ENCODE measurements around the gene NFATC3.
"Not testable (repeated sequence)": the region's sequence is repeated elsewhere in the genome, so short reads cannot be mapped to it uniquely, and the experiment has no call there.

NFATC3 gene

GRCh38 chr16:68089067-68089466 lies 3.9 kb downstream of the NFATC3 start:
- no peak for DNase-seq (ENCODE audit: low spot score in 2 of 2)
- peaks cover 42% of the 10 kb centered on the region for H3K4me1 Mint-ChIP-seq
- peak overlapping the region; percentile 4 for H3K27ac Mint-ChIP-seq
- no peaks in the 10 kb centered on the region for H3K9me3 Mint-ChIP-seq
- ATAC-seq (ENCODE audit: low read depth), result no peak
- H3K36me3 Mint-ChIP-seq, result no peaks in the 10 kb centered on the region
- peak overlapping the region; percentile 56 for H3K4me3 Mint-ChIP-seq
- no peaks in the 10 kb centered on the region for H3K27me3 Mint-ChIP-seq

- H3K9me3 Mint-ChIP-seq, result no peaks in the 10 kb centered on the region
- DNase-seq (ENCODE audit: low spot score in 2 of 2), result no peak
- no peak for ATAC-seq (ENCODE audit: low read depth)
- H3K27me3 Mint-ChIP-seq, result no peaks in the 10 kb centered on the region
- H3K36me3 Mint-ChIP-seq, result no peaks in the 10 kb centered on the region
- peaks cover 46% of the 10 kb centered on the region for H3K4me1 Mint-ChIP-seq
- peak overlapping the region; percentile 90 for H3K27ac Mint-ChIP-seq
- peak overlapping the region; percentile 85 for H3K4me3 Mint-ChIP-seq
Observed at GRCh38 chr16:68090130-68090529, 5.0 kb downstream of the NFATC3 start.

GRCh38 chr16:68090533-68090932 lies 5.4 kb downstream of the NFATC3 start:
- Mint-ChIP-seq H3K27ac (peak overlapping the region; percentile 90), H3K4me1 (peaks cover 47% of the 10 kb centered on the region), H3K36me3 (no peaks in the 10 kb centered on the region), H3K4me3 (peak overlapping the region; percentile 85), H3K27me3 (no peaks in the 10 kb centered on the region), H3K9me3 (no peaks in the 10 kb centered on the region)
- DNase-seq (ENCODE audit: low spot score in 2 of 2) (no peak), ATAC-seq (ENCODE audit: low read depth) (peak; percentile 35)

GRCh38 chr16:68091380-68092261 lies 6.5 kb downstream of the NFATC3 start:
- peaks cover 49% of the 10 kb centered on the region for H3K4me1 Mint-ChIP-seq
- no peak overlapping the region for H3K27ac Mint-ChIP-seq
- peak overlapping the region; percentile 60 for H3K4me3 Mint-ChIP-seq

GRCh38 chr16:68092275-68092674 lies 7.1 kb downstream of the NFATC3 start:
- not testable (repeated sequence) for H3K27me3 Mint-ChIP-seq; DNase-seq (ENCODE audit: low spot score in 2 of 2); ATAC-seq (ENCODE audit: low read depth); H3K27ac Mint-ChIP-seq; H3K9me3 Mint-ChIP-seq; H3K36me3 Mint-ChIP-seq
- Mint-ChIP-seq H3K4me1 (peaks cover 52% of the 10 kb centered on the region), H3K4me3 (peak overlapping the region; percentile 60)

More at GRCh38 chr16:68091380-68092261, 6.5 kb downstream of the NFATC3 start:
- no peaks in the 10 kb centered on the region for H3K27me3 Mint-ChIP-seq
- DNase-seq (ENCODE audit: low spot score in 2 of 2) (no peak), ATAC-seq (ENCODE audit: low read depth) (no peak)
- H3K9me3 Mint-ChIP-seq, result no peaks in the 10 kb centered on the region
- H3K36me3 Mint-ChIP-seq, result no peaks in the 10 kb centered on the region

GRCh38 chr16:68093816-68094613 lies 8.8 kb downstream of the NFATC3 start:
- H3K27me3 Mint-ChIP-seq, result no peaks in the 10 kb centered on the region
- no peak overlapping the region for H3K27ac Mint-ChIP-seq
- H3K4me1 Mint-ChIP-seq, result peaks cover 47% of the 10 kb centered on the region
- ATAC-seq (ENCODE audit: low read depth) (peak; percentile 72), DNase-seq (ENCODE audit: low spot score in 2 of 2) (no peak)
- no peak overlapping the region for H3K4me3 Mint-ChIP-seq
- no peaks in the 10 kb centered on the region for H3K9me3 Mint-ChIP-seq
- H3K36me3 Mint-ChIP-seq, result peaks cover 2% of the 10 kb centered on the region

GRCh38 chr16:68094614-68094934 lies 9.4 kb downstream of the NFATC3 start:
- no peaks in the 10 kb centered on the region for H3K27me3 Mint-ChIP-seq
- DNase-seq (ENCODE audit: low spot score in 2 of 2), result no peak
- no peak overlapping the region for H3K27ac Mint-ChIP-seq
- H3K36me3 Mint-ChIP-seq, result peaks cover 2% of the 10 kb centered on the region
- no peak overlapping the region for H3K4me3 Mint-ChIP-seq
- peaks cover 45% of the 10 kb centered on the region for H3K4me1 Mint-ChIP-seq
- ATAC-seq (ENCODE audit: low read depth), result no peak
- H3K9me3 Mint-ChIP-seq, result no peaks in the 10 kb centered on the region

- Mint-ChIP-seq H3K27ac (no peak overlapping the region), H3K4me1 (peaks cover 41% of the 10 kb centered on the region), H3K4me3 (no peak overlapping the region), H3K36me3 (peaks cover 4% of the 10 kb centered on the region), H3K9me3 (no peaks in the 10 kb centered on the region), H3K27me3 (no peaks in the 10 kb centered on the region)
- ATAC-seq (ENCODE audit: low read depth) (no peak), DNase-seq (ENCODE audit: low spot score in 2 of 2) (no peak)
Observed at GRCh38 chr16:68096491-68096890, 11.3 kb downstream of the NFATC3 start.

- Mint-ChIP-seq H3K4me1 (peaks cover 40% of the 10 kb centered on the region), H3K27me3 (no peaks in the 10 kb centered on the region), H3K9me3 (no peaks in the 10 kb centered on the region), H3K36me3 (peaks cover 4% of the 10 kb centered on the region), H3K4me3 (no peak overlapping the region), H3K27ac (no peak overlapping the region)
- DNase-seq (ENCODE audit: low spot score in 2 of 2) (no peak), ATAC-seq (ENCODE audit: low read depth) (no peak)
Observed at GRCh38 chr16:68097088-68097487, 11.9 kb downstream of the NFATC3 start.

GRCh38 chr16:68097895-68098294 lies 12.7 kb downstream of the NFATC3 start:
- Mint-ChIP-seq H3K27ac (no peak overlapping the region), H3K9me3 (peaks cover 3% of the 10 kb centered on the region), H3K4me3 (no peak overlapping the region), H3K27me3 (no peaks in the 10 kb centered on the region), H3K4me1 (peaks cover 44% of the 10 kb centered on the region), H3K36me3 (peaks cover 10% of the 10 kb centered on the region)
- DNase-seq (ENCODE audit: low spot score in 2 of 2) (no peak), ATAC-seq (ENCODE audit: low read depth) (no peak)

- ATAC-seq (ENCODE audit: low read depth) (no peak), DNase-seq (ENCODE audit: low spot score in 2 of 2) (no peak)
- peaks cover 6% of the 10 kb centered on the region for H3K9me3 Mint-ChIP-seq
- peak overlapping the region; percentile 50 for H3K27ac Mint-ChIP-seq
- peaks cover 38% of the 10 kb centered on the region for H3K4me1 Mint-ChIP-seq
- no peaks in the 10 kb centered on the region for H3K27me3 Mint-ChIP-seq
- peaks cover 16% of the 10 kb centered on the region for H3K36me3 Mint-ChIP-seq
- no peak overlapping the region for H3K4me3 Mint-ChIP-seq
Observed at GRCh38 chr16:68100488-68100887, 15.3 kb downstream of the NFATC3 start.

GRCh38 chr16:68105611-68106010 lies 20.4 kb downstream of the NFATC3 start:
- no peak overlapping the region for H3K4me3 Mint-ChIP-seq
- DNase-seq (ENCODE audit: low spot score in 2 of 2) (no peak), ATAC-seq (ENCODE audit: low read depth) (no peak)
- H3K36me3 Mint-ChIP-seq, result peaks cover 37% of the 10 kb centered on the region
- no peak overlapping the region for H3K27ac Mint-ChIP-seq
- H3K9me3 Mint-ChIP-seq, result peaks cover 20% of the 10 kb centered on the region
- no peaks in the 10 kb centered on the region for H3K27me3 Mint-ChIP-seq
- H3K4me1 Mint-ChIP-seq, result peaks cover 50% of the 10 kb centered on the region

GRCh38 chr16:68107230-68107928 lies 22.2 kb downstream of the NFATC3 start:
- not testable (repeated sequence) for H3K4me3 Mint-ChIP-seq; ATAC-seq (ENCODE audit: low read depth); DNase-seq (ENCODE audit: low spot score in 2 of 2); H3K27ac Mint-ChIP-seq; H3K27me3 Mint-ChIP-seq
- Mint-ChIP-seq H3K4me1 (peaks cover 51% of the 10 kb centered on the region), H3K36me3 (peaks cover 48% of the 10 kb centered on the region), H3K9me3 (peaks cover 28% of the 10 kb centered on the region)

- DNase-seq (ENCODE audit: low spot score in 2 of 2); ATAC-seq (ENCODE audit: low read depth); H3K27me3 Mint-ChIP-seq; H3K4me3 Mint-ChIP-seq; H3K27ac Mint-ChIP-seq: not testable (repeated sequence)
- Mint-ChIP-seq H3K36me3 (peaks cover 46% of the 10 kb centered on the region), H3K4me1 (peaks cover 54% of the 10 kb centered on the region), H3K9me3 (peaks cover 28% of the 10 kb centered on the region)
Observed at GRCh38 chr16:68109156-68109555, 24.0 kb downstream of the NFATC3 start.
